Measurements from ENCODE around the gene ARHGAP4. TPM values are rescaled to one million over a fixed set of nuclear protein-coding genes. Genes with fewer than 3 reads are reported as not detected.

Gene ARHGAP4
- total RNA-seq, 2 donors from 2014 or later: 26.6 to 35.5 TPM

DNA sequence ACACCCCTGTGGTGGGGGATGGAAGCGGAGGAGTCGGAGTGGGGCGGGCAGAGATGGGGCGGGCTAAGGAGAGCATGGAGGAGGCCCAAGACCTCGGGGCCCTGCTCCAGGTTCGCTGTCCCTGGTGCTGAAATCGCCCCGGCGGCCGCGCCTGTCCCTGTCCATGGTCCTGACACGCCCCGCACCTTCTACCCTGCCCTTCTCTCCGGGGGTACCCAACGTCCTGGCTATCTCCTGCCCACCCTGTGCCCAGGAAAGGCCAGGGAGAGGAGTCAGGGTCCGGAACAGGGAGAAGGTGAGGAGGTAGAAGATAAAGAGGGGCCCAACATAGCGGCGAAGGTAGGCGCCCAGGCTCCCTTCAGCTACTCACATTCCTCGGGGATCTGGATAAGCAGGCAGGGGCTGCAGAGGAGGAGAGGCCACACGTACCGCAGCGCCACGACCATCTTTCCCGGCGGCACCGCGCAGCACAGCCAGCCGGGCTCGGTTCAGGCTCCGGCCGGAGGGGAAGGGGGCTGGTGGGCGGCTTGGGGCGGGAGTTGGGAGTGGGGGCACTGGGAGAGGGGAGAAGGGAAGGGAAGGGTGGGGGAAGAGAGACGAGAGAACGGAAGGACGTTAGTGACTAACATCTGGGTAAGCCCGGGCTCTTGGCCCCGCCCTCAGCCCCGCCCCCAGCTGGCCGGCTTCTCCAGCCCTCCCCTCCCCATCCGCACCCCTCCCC lies 50.5 kb downstream of the ARHGAP4 start:
- ATAC-seq (peak; percentile 68), DNase-seq (peak in 1 of 2 donors; percentile 59)
- intact Hi-C loops (cut with DNase I, micrococcal nuclease): no loop called here

- intact Hi-C loops (cut with DNase I, micrococcal nuclease): no loop called here
- DNase-seq (no peak), ATAC-seq (no peak)
These were observed 51.5 kb downstream of the ARHGAP4 start for GRCh38 chrX:153874366-153875125.

- ATAC-seq (no peak), DNase-seq (no peak)
- intact Hi-C loops (cut with DNase I, micrococcal nuclease): no loop called here
These were observed 52.0 kb downstream of the ARHGAP4 start for GRCh38 chrX:153874085-153874365.

DNA sequence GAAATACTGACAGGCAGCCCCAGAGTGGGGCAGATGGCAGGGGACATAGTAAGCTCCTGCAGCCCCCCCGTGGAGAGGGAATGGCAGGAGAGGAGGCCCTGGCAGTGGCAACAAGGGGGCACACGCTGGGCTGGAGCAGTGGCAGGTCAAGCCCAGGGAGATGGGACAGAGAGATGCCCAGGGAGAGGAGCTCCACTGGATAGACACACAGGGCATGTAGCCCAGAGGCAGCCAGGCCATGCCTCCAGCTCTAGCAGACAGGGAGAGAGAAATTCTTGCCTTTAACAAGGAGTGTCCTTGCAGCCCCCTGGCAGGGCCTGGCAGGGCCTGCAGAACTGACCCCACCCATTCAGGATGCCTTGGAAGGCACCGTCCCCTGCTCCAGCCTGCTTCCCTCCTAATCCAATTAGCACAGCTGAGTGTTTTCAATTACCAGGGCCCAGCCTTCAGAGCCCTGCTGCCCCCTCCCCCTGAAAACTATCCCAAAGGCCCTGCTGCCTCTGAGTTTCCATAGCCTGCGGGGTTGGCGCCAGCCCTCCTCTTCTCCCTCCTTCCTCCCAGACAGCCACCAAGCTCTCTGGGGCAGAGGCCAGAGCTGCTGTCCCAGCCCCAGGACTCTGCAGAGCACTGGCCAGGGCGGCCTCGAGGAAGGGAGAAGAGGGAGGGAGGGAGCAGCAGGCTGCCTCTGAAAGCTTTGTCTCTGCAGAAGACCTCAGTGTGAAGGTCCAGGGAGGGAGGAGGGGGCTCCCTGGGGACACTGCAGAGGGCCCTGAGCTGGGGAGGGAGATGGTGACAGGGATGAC lies 52.6 kb downstream of the ARHGAP4 start:
- DNase-seq: no peak
- intact Hi-C loops (cut with DNase I, micrococcal nuclease): no loop called here
- ATAC-seq: no peak

DNA sequence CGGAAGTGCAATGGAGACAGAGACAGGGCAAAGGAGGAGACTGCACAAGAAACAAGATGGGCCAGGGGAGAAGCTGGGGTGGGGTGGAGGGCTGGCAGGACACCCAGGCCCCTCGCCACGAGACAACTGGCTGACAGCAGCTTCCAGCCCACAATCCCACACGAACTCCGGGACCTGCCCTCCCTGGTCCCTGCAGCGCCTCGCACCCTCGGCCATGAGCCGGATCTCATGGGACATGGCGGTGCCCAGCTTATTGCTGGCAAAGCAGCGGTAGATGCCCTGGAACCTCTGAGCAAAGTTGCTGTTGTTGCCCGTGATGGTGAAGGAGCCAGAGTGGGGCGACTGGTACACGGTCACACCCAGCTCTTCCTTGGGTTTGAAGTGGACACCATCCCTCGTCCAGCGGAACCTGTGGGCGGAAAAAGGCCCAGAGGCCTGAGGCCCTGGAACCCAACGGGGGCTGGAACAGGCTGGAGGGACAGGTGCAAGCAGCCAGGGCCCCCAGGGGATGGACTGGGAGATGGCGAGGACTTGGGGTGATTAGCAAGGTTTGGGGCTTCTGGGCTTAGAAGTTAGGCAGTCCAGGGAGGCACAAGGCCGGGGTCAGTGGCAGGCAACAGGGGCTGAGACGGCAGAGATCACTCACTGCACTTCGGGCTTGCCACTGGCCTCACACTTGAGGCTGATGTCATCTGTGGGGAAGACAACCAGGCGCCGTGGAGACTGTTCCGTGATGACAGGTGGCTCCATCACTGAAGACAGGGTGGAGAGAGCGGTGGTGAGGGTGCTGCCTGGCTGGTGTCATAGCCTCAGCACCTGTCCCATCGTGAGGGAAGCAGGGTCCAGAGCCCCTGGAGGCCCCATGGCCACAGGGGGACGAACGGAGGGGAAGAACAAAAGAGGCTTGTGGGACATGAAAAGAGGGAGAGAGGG lies 53.9 kb downstream of the ARHGAP4 start:
- intact Hi-C loops (cut with DNase I, micrococcal nuclease): no loop called here
- DNase-seq (no peak), ATAC-seq (no peak)

GRCh38 chrX:153871451-153871850 lies 54.6 kb downstream of the ARHGAP4 start:
- ATAC-seq (no peak), DNase-seq (no peak)
- intact Hi-C loops (cut with DNase I, micrococcal nuclease): no loop called here

DNA sequence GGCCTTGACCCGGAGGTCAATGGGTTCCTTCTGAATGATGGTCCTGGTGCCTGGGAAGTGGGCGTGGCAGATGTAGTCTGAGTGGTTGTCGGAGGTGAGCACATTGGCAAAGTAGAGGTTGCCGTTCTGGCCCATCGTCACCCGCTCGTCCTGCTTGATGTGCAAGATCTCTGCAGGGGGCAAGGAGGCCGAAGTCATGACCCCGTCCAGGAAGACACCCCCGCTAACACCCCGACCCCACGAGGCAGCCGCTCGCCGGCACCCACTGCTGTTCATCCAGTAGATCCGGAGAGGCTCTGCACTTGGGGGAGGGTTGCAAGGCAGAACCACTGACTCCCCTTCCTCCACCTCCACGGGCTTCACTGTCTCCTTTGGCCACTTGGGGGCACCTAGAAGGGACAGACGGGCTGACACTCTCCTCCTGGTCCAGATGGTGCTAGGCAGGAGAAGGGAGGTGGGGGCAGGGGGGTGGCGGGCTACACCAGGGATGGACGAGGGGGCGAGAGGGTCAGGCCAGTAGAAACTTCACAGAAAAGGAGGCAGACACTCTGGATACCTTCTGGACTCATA lies 55.2 kb downstream of the ARHGAP4 start:
- intact Hi-C loops (cut with DNase I, micrococcal nuclease): no loop called here
- ATAC-seq: no peak
- no peak for DNase-seq

GRCh38 chrX:153870288-153870690 lies 55.8 kb downstream of the ARHGAP4 start:
- DNase-seq (no peak), ATAC-seq (no peak)
- intact Hi-C loops (cut with DNase I, micrococcal nuclease): no loop called here

DNA sequence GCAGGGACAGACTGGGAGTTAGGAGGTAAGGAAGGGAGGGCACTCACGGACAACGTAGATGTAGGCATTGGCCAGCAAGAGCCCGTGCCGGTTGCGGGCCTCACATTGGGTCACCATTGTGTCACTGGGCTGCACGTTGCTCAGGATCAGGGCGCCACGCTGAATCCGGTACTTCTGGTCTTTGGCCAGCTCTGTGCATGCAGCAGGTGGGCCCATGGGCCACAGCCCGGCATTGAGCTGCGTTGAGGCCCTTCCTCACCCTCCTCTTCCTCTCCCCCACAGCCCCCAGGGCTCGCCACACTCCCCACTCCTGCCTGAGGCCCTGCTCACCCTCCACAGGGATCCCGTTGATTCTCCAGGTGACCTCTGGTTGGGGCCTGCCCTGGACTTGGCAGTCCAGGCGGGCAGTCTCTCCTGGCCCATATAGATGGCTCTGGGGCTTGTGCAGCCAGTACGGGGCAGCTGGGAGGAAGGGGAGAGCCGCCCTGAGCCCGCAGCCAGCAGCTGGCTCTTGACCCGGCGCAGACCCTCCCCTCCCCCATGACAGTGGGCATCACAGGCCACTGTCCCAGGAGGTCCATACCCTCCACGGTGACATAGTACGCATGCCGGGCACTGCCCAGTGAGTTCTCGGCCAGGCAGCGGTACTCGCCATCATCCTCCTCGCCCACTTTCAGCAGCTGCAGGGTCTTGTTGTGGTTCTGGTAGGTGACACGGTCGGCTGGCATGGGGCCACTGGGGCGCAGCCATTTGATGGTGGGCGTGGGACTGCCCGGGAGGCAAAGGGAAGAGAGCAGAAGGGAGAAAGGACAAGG lies 56.4 kb downstream of the ARHGAP4 start:
- no peak for ATAC-seq
- DNase-seq: no peak
- intact Hi-C loops (cut with DNase I, micrococcal nuclease): no loop called here

DNA sequence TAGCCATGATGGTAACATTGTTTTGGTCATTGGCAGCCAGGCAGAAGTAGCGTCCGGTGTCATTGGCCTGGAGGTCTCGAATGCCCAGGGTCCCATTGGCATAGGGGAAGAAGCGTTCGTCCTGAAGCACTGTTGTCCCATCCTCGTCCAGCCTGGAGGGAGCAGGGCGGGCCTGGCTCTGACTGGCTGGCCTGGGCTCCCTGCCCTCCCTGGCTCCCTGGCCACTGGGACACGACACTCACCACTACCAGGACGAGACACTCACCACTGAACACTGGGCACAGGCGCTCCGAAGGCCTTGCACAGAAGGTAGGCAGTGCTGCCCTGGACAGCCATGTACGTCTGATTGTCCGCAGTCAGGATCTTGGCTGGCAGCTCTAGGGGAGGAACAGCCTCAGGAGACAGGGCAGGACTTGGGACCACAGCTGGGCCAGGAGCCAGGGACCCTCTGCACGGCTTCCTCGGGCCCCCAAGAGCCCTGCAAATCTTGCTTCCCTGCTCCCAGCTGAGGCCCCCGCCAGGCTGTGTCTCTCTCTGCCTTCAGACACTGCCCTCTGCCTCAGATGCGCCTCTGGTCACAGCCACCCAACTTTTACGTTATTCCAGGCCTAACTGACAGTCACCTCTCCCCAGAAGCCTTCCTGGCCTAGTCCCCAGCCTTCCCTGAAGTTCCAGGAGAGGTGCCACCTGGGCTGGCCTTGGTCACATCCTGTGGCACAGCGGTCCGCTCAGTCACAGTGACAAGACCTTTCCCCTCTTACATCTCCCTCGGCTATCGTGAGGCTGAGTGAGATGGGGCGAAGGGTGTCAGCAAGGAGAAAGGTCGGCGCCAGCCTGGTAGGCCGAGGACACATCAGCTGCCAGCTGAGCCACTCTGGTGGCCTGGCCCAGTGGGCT lies 57.2 kb downstream of the ARHGAP4 start:
- intact Hi-C loops (cut with DNase I, micrococcal nuclease): no loop called here
- DNase-seq (no peak), ATAC-seq (no peak)

DNA sequence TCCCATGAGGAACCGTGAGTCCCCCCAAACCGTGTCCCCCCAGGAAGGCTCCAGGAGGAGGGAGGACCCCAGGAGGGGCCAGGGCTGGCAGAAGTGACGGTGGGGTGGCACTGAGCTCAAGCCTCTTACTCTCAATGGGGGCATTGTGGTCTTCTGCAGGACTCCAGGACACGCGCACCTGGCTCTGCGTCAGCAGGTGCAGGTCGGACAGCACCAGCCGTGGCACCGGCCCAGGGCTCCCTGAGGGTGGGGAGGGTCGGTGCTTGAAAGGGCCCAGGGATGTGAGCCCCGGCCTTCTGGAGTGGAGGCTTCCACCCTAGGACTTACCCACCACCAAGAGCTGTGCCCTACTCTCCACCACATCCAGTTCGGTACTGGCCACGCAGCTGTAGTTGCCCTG lies 58.4 kb downstream of the ARHGAP4 start:
- intact Hi-C loops (cut with DNase I, micrococcal nuclease): no loop called here
- DNase-seq: no peak
- ATAC-seq: no peak

DNA sequence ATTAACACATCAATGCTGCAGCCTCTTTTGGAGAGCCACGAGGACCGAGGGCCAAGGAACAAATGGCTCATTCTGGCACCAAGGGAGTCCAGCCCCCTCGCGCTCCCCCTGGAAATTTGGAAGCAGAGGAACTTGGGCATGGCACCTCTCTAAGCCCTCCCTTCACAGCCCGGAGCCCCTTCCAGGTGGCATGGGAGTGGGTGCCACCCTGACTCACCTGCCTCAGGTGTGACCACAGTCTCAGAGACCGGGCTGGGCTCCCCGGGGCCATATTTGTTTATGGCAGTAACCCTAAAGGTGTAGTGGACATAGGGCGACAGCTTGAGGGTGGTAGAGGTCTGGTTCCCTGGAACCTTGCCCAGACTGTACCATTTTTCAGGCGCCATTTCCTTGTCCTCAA lies 58.9 kb downstream of the ARHGAP4 start:
- intact Hi-C loops (cut with DNase I, micrococcal nuclease): no loop called here
- ATAC-seq (no peak), DNase-seq (no peak)

DNA sequence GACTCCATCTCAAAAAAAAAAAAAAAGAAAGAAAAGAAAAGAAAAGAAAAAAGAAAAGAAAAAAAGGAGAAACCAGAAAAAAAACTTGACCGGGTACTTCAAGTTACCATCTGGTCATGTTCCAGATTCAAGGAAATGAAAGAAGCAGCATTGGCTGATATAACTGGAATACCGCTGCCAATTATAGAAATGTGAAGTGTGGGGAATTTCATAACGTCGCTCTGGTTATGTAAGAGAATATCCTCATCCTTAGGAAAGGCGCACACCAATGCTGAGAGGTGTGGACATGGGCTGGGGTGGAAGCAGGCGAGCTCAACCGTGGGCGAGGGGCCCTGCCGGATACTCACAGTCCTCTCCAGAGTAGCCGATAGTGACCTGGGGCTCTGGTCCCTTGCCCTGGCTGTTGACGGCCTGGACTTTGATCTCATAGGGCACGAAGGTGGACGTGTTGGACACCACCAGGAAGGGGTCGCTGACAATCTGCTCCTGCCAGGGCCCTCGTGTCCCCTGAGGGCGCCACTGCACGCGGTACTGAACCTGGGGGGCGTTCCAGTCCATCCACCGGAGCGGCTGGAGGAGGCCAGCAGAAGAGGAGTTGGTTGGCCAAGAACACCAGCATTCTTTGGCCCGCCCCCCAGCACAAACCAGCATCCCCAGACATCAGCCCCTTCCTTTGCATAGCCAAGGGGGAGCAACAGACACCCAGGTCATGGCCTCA lies 59.6 kb downstream of the ARHGAP4 start:
- DNase-seq (no peak), ATAC-seq (no peak)
- intact Hi-C loops (cut with DNase I, micrococcal nuclease): no loop called here

GRCh38 chrX:153865685-153866084 lies 60.4 kb downstream of the ARHGAP4 start:
- DNase-seq (no peak), ATAC-seq (no peak)
- intact Hi-C loops (cut with DNase I, micrococcal nuclease): no loop called here

GRCh38 chrX:153865321-153865580 lies 60.8 kb downstream of the ARHGAP4 start:
- intact Hi-C loops (cut with DNase I, micrococcal nuclease): no loop called here
- DNase-seq (no peak), ATAC-seq (no peak)

DNA sequence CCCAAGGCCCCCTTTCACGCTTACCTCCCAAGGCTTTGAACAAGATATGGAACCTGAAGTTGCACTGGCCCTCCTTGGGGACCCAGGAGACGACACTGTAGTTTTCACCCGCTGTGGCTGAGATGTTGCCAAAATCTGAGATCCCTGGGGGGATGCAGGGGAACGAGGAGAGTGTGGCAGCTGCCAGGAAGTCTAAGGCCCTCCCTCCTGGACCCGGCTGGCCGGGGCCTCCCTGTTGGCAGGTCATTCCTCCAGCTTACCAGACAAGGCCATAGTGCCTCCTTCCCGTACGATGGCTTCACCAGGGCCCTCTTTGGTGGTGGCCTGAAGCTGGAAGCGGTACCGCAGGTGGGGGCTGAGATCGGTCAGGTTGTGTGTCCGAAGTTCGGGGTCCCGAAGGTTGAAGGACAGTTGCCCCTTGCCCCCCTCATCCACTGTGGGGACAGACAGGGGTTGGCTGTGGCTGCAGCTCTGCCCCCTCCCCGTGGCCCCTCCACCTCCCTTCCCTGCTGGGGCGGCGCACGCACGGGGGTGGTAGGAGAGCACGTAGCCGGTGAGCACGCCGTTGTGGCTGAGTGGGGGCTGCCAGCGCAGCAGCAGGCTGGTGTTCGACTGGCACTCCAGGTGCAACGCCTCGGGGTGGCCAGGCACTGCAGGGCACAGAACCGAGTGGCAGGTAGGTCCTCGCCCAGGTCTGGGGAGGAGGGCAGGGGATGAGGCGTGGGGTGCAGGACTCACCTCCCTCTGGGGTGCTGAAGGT lies 61.3 kb downstream of the ARHGAP4 start:
- DNase-seq: no peak
- no peak for ATAC-seq
- intact Hi-C loops (cut with DNase I, micrococcal nuclease): no loop called here

Data from left colon (tissue), 2 donors.